Immature natural killer cell (primary cell): ENCODE results near the gene HDAC8. TPM values are rescaled to one million over a fixed set of nuclear protein-coding genes. Genes with fewer than 3 reads are reported as not detected.
A peak's percentile ranks its signal among the peaks of the same experiment; 100 is the strongest.
"Not testable (repeated sequence)": the region's sequence is repeated elsewhere in the genome, so short reads cannot be mapped to it uniquely, and the experiment has no call there.

Source experiments
- DNase-seq, 3 donors: peaks; one replicate each; pipeline ENCODE4 v3.0.0; 2022; ENCODE audit warnings: mixed read lengths in 1 of 3
- H3K27ac Mint-ChIP-seq, 6 donors: one replicate each; pipeline ENCODE4 v1.8.0; 2020; ENCODE audit warnings: mixed read lengths in 6 of 6, mild to moderate bottlenecking in 5 of 6, inconsistent platforms in 4 of 6, moderate library complexity in 3 of 6
- H3K27me3 Mint-ChIP-seq, 3 donors: one replicate each; pipeline ENCODE4 v1.8.0; 2020 to 2021; ENCODE audit warnings: low read depth in 3 of 3, mild to moderate bottlenecking in 3 of 3, mixed read lengths in 3 of 3, moderate library complexity in 3 of 3, inconsistent platforms in 1 of 3
- H3K36me3 Mint-ChIP-seq, 3 donors: one replicate each; pipeline ENCODE4 v1.8.0; 2020; ENCODE audit warnings: mixed read lengths in 3 of 3, inconsistent platforms in 2 of 3, mild to moderate bottlenecking in 2 of 3
- H3K4me1 Mint-ChIP-seq, 2 donors: one replicate each; pipeline ENCODE4 v1.8.0; 2020; ENCODE audit warnings: inconsistent platforms in 2 of 2, mild to moderate bottlenecking in 2 of 2, mixed read lengths in 2 of 2, moderate library complexity in 1 of 2
- H3K4me3 Mint-ChIP-seq, 5 donors: one replicate each; pipeline ENCODE4 v1.8.0; 2020; ENCODE audit warnings: mild to moderate bottlenecking in 5 of 5, mixed read lengths in 5 of 5, inconsistent platforms in 3 of 5, moderate library complexity in 3 of 5
- H3K9me3 Mint-ChIP-seq, 6 donors: one replicate each; pipeline ENCODE4 v1.8.0; 2020; ENCODE audit warnings: mild to moderate bottlenecking in 6 of 6, mixed read lengths in 6 of 6, inconsistent platforms in 4 of 6, moderate library complexity in 3 of 6
- polyA plus RNA-seq, 3 donors: library from polyadenylated mRNA; unstranded; fragments of 300-500 nt; fragmentation: Illumina TruSeq; gene quantifications; one replicate each; pipeline ENCODE4 v1.2.3, GENCODE V29; 2021

The HDAC8 gene
- polyA plus RNA-seq, 3 donors from 2014 or later: 13.8 to 39.6 (median 20.9) TPM

DNA sequence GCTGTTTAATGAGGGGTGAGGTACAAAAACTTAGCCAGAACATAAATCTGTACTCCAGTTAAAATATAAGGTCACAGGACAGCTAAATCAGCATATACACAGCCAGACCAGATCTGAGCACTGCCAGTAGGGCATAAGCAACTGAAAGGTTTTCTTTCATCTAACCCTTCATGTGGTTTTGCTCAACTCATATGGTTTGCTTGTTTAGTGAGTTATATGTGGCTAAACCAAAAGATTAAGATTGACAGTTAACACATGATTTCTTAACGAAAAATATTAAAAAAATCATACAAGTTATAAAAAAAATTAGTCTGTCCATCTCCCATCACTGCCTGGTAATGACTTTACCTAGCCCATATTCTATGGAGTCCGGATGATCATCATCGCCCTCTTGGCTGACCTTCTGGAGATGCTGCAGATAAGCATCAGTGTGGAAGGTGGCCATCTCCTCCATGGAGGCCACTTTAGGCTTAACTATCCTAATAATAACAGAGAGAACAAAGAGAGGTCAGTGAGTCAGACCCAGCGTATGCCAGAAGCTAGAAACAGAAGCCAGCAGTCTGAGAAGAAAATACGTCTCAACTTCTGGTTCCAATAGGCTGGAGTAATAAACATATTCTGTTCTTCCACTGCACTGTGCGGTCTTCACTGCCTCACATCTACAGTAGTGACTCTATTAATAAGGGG, 4.1 kb downstream of the HDAC8 start:
- Mint-ChIP-seq H3K36me3 (peaks cover 0 to 16% (median 3%) of the 10 kb centered on the region in 3 donors), H3K4me3 (no peak overlapping the region), H3K4me1 (peaks cover 4 to 7% of the 10 kb centered on the region in 2 donors), H3K27ac (no peak overlapping the region), H3K9me3 (no peaks in the 10 kb centered on the region), H3K27me3 (peaks cover 2 to 6% (median 3%) of the 10 kb centered on the region in 3 donors)
- DNase-seq: no peak

DNA sequence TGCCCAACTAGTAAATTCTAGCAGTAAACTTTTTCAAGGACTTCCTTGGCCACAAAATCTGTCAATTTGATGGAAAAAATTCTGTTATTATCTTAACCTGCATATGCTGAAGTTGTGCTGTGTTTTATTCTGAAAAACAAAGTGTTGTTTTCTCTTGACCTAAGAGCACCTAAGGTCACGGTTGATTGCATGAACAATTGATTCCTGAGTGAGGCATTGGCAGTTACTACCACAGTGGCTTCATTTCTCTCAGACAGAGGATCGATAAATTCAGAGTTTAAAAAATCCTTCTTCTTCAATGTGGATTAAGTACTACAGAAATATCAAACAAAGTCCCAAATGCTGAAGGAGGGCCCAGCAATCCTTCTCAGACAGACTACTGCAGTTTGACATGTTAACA, 6.2 kb downstream of the HDAC8 start:
- Mint-ChIP-seq H3K27ac (no peak overlapping the region), H3K4me1 (no peaks in the 10 kb centered on the region), H3K36me3 (peaks cover 3 to 21% (median 9%) of the 10 kb centered on the region in 3 donors), H3K27me3 (peaks cover 0 to 2% (median 0%) of the 10 kb centered on the region in 3 donors), H3K4me3 (no peak overlapping the region), H3K9me3 (no peaks in the 10 kb centered on the region)
- no peak for DNase-seq

- peaks cover 0 to 14% of the 10 kb centered on the region in 2 donors for H3K4me1 Mint-ChIP-seq
- H3K27ac Mint-ChIP-seq, H3K4me3 Mint-ChIP-seq, DNase-seq, H3K36me3 Mint-ChIP-seq, H3K27me3 Mint-ChIP-seq, H3K9me3 Mint-ChIP-seq: not testable (repeated sequence)
Measured at GRCh38 chrX:72559655-72560054, 13.0 kb downstream of the HDAC8 start.

DNA sequence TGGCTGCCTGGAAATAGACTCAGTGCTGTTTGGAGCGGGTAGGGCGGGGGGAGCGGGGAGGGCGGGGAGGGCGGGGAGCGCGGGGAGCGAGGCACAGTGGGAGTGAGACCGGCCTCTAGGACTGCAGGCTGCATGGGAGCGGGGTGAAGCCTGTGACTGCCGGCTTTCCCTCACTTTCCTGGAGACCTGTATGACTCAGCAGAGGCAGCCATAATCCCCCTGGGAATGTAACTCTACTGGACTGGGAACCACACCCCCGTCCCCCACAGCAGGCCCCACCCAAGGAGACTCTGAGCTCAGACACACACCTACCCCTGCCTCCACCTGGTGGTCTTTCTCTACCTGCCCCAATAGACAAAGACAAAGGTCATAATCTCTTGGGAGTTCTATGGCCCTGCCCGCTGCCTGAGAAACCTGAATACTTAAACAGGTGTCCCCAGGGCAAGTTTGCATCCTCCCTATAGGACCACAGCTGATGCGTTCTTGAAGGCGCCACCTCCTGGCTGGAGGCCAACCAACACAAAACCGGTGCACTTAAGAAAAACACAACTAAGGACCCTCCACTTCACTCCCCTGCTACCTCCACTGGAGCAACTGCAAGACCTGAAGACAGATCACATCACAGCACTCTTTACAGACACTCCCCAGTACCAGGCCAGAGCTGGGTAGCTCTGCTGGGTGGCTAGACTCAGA, 18.0 kb downstream of the HDAC8 start:
- Mint-ChIP-seq H3K27me3 (peaks cover 0 to 7% (median 2%) of the 10 kb centered on the region in 3 donors), H3K36me3 (no peaks in the 10 kb centered on the region), H3K9me3 (no peaks in the 10 kb centered on the region), H3K27ac (no peak overlapping the region), H3K4me3 (no peak overlapping the region), H3K4me1 (peaks cover 7 to 21% of the 10 kb centered on the region in 2 donors)
- no peak for DNase-seq

DNA sequence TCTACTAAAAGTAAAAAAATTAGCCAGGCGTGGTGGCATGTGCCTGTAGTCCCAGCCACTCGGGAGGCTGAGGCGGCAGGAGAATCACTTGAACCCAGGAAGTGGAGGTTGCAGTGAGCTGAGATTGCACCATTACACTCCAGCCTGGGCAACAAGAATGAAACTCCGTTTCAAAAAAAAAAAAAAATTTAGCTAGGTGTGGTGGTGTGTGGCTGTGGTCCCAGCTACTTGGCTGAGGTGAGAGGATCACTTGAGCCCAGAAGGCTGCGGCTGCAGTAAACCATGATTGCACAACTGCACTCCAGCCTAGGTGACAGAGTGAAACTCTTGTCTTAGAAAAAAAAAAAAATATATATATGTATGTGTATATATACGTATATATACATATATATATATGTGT, 20.2 kb downstream of the HDAC8 start:
- not testable (repeated sequence) for H3K27me3 Mint-ChIP-seq, H3K27ac Mint-ChIP-seq, H3K9me3 Mint-ChIP-seq, H3K36me3 Mint-ChIP-seq, H3K4me3 Mint-ChIP-seq
- peak; percentile 18 to 41 (median 40) for DNase-seq
- H3K4me1 Mint-ChIP-seq: peaks cover 7 to 10% of the 10 kb centered on the region in 2 donors

DNA sequence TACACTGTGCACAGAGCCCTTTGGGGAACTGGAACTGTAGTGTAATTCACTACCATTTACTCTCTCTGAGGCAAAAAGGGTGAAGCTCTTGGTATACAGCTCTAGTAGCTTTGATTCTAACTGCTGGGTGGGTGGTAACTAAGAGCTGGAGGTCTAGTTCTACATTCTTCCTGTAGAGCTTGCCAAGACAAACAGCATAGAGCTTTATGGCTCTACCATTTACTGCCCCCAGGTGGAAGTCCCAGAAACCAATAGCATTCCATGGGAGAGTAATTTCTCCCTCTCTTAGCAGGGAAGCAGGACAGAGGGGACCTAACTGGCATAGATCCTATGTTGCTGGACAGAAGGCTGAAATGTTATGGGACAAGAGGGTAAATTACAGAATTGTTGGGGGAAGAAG, 26.7 kb downstream of the HDAC8 start:
- no peak for DNase-seq
- no peaks in the 10 kb centered on the region for H3K4me1 Mint-ChIP-seq
- H3K9me3 Mint-ChIP-seq: no peaks in the 10 kb centered on the region
- H3K36me3 Mint-ChIP-seq: peaks cover 0 to 4% (median 4%) of the 10 kb centered on the region in 3 donors
- no peak overlapping the region for H3K4me3 Mint-ChIP-seq
- H3K27me3 Mint-ChIP-seq: peaks cover 2 to 5% (median 3%) of the 10 kb centered on the region in 3 donors
- H3K27ac Mint-ChIP-seq: no peak overlapping the region

GRCh38 chrX:72540318-72540717, 32.3 kb downstream of the HDAC8 start:
- Mint-ChIP-seq H3K36me3 (peaks cover 0 to 4% (median 0%) of the 10 kb centered on the region in 3 donors), H3K9me3 (no peaks in the 10 kb centered on the region), H3K4me3 (no peak overlapping the region), H3K27me3 (peaks cover 0 to 5% (median 0%) of the 10 kb centered on the region in 3 donors), H3K27ac (no peak overlapping the region), H3K4me1 (no peaks in the 10 kb centered on the region)
- no peak for DNase-seq

GRCh38 chrX:72539822-72540221, 32.8 kb downstream of the HDAC8 start:
- Mint-ChIP-seq H3K27me3 (peaks cover 0 to 5% (median 0%) of the 10 kb centered on the region in 3 donors), H3K9me3 (no peaks in the 10 kb centered on the region), H3K4me3 (no peak overlapping the region), H3K27ac (no peak overlapping the region), H3K36me3 (peaks cover 0 to 4% (median 0%) of the 10 kb centered on the region in 3 donors), H3K4me1 (no peaks in the 10 kb centered on the region)
- DNase-seq: no peak

DNA sequence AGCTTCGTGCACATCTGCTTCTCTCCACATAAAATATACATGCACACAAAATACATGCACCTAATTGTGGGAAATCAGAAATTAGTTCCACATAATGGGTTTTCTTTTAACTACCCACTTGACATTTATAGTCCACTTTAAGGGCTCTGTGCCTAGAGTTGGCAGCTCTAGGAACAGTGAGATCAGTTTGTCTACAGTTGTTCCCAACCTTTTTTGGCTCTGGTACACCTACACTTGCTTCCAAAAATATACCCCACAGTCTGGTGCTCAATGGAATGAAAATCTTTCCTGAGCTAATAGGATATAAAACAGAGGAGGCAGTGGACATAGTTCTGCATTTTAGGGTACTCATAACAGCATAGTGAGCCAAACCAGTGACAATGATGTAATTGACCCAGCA, 36.1 kb downstream of the HDAC8 start:
- no peak overlapping the region for H3K4me3 Mint-ChIP-seq
- DNase-seq: no peak
- H3K27me3 Mint-ChIP-seq: peaks cover 1 to 2% (median 2%) of the 10 kb centered on the region in 3 donors
- H3K4me1 Mint-ChIP-seq: no peaks in the 10 kb centered on the region
- no peaks in the 10 kb centered on the region for H3K36me3 Mint-ChIP-seq
- no peak overlapping the region for H3K27ac Mint-ChIP-seq
- H3K9me3 Mint-ChIP-seq: no peaks in the 10 kb centered on the region

- DNase-seq: no peak
- Mint-ChIP-seq H3K4me1 (peaks cover 1% of the 10 kb centered on the region in 2 donors), H3K27ac (no peak overlapping the region), H3K4me3 (no peak overlapping the region), H3K27me3 (peaks cover 1 to 2% (median 1%) of the 10 kb centered on the region in 3 donors), H3K36me3 (peaks cover 0 to 8% (median 0%) of the 10 kb centered on the region in 3 donors), H3K9me3 (no peaks in the 10 kb centered on the region)
Measured at GRCh38 chrX:72532366-72532765, 40.3 kb downstream of the HDAC8 start.

GRCh38 chrX:72526534-72527508, 45.8 kb downstream of the HDAC8 start:
- no peak for DNase-seq
- Mint-ChIP-seq H3K36me3 (peaks cover 0 to 8% (median 0%) of the 10 kb centered on the region in 3 donors), H3K4me1 (peaks cover 15 to 16% of the 10 kb centered on the region in 2 donors), H3K27me3 (peaks cover 2 to 6% (median 4%) of the 10 kb centered on the region in 3 donors), H3K27ac (peak overlapping the region in 4 of 6 donors; percentile 5 to 16 (median 11)), H3K9me3 (no peaks in the 10 kb centered on the region), H3K4me3 (peak overlapping the region in 1 of 5 donors; percentile 7)

DNA sequence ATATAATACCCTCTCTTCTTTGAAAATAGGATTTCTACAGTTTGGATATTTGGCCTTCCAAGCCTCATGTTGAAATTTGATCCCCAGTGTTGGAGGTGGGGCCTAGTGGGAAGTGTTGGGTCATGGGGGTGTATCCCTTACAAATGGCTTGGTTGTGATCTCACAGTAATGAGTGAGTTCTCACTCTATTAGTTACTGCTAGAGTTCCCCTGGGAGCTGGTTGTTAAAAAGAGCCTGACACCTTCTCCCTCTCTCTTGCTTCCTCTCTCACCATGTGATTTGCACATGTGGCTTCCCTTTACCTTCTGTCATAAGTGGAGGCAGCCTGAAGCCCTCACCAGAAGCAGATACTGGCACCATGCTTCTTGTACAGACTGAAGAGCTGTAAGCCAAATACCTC, 73.9 kb downstream of the HDAC8 start:
- Mint-ChIP-seq H3K27me3 (peaks cover 0 to 2% (median 1%) of the 10 kb centered on the region in 3 donors), H3K9me3 (no peaks in the 10 kb centered on the region), H3K36me3 (no peaks in the 10 kb centered on the region), H3K4me3 (no peak overlapping the region), H3K27ac (no peak overlapping the region), H3K4me1 (peaks cover 0 to 6% of the 10 kb centered on the region in 2 donors)
- no peak for DNase-seq

GRCh38 chrX:72495046-72495445, 77.6 kb downstream of the HDAC8 start:
- H3K27me3 Mint-ChIP-seq: peaks cover 0 to 2% (median 1%) of the 10 kb centered on the region in 3 donors
- peaks cover 0 to 6% of the 10 kb centered on the region in 2 donors for H3K4me1 Mint-ChIP-seq
- H3K9me3 Mint-ChIP-seq: no peaks in the 10 kb centered on the region
- H3K4me3 Mint-ChIP-seq: no peak overlapping the region
- no peak for DNase-seq
- H3K27ac Mint-ChIP-seq: no peak overlapping the region
- H3K36me3 Mint-ChIP-seq: peaks cover 3 to 10% (median 3%) of the 10 kb centered on the region in 3 donors
